ENCODE results near the gene RSRC1.
"Not testable (repeated sequence)": the region's sequence is repeated elsewhere in the genome, so short reads cannot be mapped to it uniquely, and the experiment has no call there.

RSRC1 gene, protein sequence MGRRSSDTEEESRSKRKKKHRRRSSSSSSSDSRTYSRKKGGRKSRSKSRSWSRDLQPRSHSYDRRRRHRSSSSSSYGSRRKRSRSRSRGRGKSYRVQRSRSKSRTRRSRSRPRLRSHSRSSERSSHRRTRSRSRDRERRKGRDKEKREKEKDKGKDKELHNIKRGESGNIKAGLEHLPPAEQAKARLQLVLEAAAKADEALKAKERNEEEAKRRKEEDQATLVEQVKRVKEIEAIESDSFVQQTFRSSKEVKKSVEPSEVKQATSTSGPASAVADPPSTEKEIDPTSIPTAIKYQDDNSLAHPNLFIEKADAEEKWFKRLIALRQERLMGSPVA

DNA sequence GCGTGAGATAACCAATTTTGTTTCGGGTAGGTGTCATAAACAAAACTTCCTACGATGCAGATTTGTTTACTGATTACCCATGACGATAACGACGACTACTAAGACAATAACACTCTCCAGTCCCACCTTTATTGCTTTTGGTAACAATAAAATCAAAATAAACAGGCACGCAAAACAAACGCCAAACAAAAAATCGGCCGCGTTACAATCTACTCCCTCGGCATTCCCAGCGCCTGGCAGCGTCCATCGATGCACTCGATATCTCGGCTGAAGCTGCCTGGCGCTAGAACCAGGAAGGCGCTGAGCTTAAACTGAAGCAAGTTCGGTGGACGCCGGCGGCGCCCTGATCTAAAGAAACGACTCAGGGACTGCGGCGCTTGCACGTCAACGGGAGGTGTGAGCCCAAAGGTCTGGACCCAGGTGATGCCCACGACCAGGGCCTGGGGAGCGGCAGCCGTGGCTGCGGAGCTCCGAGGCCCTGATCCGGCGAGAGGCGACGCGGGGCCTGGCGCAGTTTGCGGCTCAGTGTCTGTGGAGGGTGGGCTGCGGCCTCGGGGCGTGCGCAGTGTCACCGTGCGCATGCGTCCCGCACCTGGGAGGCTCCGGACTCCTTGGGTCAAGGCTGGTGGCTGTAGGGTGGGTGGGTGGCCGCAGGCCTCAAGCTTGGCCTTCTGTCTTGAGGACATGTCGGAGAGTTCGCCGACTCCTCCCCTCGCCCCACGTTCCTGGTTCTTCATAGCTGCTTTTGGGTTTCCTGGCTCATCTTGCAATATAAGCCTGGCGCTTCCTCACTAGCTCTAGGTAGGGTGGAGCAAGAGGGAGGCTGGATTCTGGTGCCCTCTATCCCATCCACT is at the start of gene RSRC1:
Gene RSRC1 (plus strand): TSS at position 286 of the 854 bp plus-strand sequence. CDS start 12,016 bp downstream, outside the sequence.
- peak; percentile 95 for DNase-seq

DNA sequence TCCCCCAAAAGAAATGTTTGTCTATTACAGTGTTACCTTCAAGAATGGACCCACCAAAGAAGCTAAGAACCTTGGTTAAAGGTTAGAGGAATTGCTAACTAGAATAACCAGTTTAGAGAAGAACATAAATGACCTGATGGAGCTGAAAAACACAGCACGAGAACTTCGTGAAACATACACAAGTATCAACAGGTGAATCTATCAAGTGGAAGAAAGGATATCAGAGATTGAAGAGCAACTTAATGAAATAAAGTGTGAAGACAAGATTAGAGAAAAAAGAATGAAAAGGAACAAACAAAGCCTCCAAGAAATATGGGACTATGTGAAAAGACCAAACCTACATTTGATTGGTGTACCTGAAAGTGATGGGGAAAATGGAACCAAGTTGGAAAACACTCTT is 44.3 kb upstream of the RSRC1 start:
- DNase-seq, result not testable (repeated sequence)

DNA sequence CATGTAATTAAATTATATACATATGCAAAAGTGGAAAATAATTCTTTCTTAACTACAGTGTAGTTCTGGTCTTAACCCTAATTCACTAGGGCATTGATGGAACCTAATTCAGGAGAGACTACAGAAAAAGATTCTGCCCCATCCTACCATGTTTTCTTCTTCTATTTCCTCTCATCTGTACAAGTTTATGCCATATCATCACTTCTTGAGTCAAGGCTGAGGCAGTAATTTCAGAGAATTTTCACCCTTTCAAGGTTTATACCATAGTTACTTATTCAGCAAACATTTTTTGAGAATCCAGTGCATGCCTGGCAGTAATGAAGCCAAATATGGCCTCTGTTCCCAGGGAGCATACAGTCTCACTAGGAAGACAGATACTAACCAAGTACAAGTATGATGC is 37.1 kb upstream of the RSRC1 start:
- DNase-seq, result no peak

DNA sequence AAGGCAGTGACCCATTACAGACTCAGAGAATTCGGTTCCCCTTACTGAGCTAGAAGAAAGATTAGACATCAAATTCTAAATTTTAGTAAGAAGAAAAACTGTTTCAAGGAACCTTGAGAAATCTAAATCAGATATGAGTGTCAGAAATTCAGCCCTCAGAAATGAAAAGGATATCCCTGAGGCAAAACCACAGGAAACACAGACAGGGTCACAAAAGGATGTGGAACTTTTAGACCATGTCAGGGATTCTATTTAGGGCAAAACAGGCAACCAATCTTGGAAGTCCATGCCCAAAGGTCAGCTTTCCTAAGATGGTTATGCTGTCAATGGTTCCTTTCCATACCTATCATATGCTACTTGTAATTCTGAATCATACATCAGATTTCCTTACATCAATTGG is 35.3 kb upstream of the RSRC1 start:
- DNase-seq, result no peak

DNA sequence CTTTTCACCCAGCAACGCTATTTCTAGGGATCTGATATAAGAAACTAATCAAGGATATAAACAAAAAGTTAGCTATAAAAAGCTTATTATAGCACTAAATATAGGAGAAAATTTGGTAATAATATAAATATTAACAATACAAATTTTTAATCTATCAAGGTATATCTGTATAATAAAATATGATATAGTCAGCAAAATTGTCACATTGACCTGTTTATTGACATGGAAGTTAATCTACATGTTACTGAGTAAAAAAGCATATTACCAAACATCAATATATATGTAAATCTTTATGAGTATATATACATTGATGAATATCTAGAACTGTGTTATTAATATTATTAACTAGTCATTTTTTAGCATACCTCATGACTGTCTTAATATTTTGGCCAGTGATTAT is 30.3 kb upstream of the RSRC1 start:
- DNase-seq, result no peak

DNA sequence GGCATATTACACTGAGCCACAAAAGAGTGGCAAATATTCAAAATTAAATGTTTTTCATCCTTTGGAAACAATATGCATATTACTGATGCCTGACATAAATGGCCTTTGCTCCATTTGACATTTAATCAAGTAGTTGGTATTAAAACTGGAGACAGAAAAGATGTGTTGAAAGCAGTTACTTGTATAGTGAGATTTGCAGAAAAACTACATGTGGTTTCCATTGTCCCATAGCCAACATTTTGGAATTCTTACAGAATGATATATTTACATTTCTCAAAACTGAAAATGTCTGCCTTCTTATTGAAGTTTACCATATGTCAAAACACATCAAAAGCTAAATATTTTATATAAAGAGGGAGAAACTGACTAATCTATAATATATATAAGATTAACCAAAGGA is 25.2 kb upstream of the RSRC1 start:
- DNase-seq, result no peak

DNA sequence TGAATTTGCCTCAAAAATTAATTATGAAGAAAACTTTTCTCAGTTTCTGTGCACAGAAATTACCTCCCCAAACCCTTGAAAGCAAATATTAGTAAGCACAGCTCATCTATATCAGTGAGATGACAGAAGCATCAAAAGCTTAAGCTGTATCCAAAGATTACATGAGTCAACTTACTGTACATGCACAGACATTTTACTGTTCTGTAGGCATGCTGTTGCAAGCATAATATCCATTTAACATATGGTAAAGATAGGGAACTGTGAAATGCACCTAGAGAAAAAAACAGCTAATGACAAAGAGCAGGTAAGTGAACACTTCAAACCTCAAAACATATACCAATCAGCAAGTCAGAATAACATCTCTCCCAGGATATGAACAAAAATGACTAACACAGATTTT is 24.5 kb upstream of the RSRC1 start:
- DNase-seq, result no peak

DNA sequence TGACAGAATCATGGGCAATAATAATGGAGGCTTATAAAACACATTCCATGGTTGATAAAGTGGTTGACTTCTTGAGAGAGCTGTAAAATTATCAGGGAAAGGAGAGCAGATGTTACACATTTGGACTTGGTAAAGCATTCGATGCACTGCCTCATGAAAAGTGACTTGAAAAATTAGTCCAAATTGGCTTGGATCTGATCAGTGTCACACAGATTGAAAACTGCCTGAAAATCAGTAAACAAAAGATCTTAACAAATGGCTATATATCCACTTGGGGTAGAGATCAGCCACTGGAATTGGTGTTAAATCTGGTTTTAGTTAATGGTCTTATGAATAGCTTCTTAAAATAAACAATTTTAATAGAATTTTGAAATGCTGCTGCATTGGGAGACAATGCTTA is 24.0 kb upstream of the RSRC1 start:
- no peak for DNase-seq

DNA sequence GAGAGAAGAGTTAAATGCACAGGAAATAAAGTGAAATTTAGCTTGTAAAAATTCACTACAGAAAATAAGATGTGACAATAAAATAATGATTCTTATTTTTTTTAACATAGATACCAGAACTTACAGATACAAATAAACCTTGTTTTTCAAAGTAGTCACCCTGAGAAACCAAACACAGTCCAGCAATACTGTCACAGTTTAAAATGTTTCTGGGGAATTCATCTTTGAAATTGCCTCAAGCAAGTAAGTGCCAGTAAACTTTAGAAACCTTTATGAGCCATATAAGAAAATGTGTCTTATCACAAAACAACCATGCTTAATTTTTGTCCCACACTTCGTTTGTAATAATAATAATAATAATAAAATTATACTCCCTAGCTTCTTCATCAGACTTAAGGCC is 23.5 kb upstream of the RSRC1 start:
- DNase-seq, result no peak

DNA sequence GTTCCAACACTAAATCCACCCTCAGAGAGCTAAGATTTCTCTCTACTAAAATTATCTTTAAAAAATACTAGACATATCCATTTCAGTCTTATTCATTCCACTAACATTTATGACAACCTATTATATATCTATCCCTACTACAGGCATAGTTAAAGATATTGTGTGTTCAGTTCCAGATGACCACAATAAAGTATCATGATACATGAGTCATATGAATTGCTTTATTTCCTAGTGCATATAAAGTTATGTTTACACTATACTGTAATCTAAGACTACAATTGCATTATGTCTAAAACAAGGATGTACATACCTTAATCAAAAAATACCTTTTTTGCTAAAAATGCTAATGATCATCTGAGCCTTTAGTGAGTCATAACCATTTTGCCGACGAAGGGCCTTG is 23.1 kb upstream of the RSRC1 start:
- peak; percentile 9 for DNase-seq

DNA sequence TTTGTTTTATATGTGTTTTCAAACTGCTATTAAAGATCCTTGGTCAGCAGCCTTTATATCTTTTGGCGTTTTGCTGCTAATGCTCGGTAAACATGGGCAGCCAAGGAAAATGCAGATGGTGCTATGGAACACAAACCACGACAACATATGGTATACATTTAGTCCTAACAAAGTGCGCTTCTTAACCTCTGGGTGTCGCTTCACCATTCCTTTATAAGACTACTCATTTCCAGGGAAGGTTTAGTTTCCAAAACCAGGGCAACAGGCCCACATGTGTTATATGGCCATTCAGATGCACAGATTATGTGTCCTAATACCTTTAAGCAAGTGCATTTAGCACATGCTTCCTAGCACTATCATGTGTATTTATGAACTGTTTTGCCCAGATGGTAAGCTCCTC is 18.4 kb upstream of the RSRC1 start:
- no peak for DNase-seq

DNA sequence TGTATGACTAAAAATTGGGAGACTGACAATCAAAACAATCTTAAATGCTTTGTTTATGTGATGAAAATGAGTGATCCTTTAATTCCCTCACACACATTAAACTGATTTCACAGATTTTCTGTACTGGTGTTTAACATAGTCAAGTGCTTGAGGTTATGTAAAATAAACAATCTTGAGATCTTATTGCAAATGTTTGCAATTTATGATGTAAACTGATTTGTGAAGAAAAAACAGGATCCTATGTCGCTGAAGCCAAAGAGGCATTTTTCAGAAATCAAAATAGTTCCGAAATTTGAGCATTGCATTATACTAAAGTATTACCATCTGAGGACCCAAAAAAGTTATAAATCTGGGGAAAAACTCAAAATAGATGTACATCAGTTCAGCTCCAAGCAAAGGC is 16.4 kb upstream of the RSRC1 start:
- no peak for DNase-seq

DNA sequence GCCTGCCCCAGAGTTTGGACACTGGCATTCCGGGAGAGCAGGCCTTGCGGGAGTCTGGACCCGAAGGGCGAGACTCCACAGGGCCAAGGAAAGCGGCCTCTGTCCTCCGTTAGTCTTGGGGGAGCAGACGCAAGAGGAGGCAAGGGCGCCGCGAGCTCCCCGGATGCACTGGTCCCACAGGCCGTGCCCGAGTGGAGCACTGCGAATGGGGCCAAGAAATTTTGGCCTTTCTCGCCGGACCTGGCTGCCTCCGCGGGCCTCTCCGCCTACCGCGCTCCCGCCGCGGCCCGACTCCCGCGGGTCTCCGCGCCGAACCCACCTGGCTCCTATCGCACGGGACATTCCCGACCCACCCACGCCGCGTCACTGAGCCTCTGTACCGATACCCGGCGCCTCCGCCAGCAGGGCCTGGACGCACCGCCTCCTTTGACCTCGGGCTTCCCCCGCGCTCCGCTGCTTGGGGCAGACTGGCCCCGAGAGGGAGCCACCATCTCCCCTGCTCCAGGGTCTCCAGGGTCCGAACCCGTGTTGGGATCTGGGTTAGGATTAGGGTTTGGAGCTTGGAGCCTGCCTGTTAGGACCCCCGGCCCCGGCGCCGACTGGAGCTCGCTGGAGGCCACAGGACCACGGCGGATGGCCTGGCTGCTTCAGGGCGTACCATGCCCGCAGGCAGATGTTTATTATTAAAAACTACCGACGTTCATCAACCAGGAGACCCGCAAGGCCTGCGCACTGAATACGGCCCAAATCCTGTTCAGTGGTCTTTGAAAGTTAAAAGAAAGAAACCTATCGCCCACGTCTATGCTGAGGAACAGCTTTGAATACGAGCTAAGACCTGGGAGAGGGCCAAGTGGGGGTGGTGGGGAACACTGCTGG is 15.4 kb upstream of the RSRC1 start:
- no peak for DNase-seq

DNA sequence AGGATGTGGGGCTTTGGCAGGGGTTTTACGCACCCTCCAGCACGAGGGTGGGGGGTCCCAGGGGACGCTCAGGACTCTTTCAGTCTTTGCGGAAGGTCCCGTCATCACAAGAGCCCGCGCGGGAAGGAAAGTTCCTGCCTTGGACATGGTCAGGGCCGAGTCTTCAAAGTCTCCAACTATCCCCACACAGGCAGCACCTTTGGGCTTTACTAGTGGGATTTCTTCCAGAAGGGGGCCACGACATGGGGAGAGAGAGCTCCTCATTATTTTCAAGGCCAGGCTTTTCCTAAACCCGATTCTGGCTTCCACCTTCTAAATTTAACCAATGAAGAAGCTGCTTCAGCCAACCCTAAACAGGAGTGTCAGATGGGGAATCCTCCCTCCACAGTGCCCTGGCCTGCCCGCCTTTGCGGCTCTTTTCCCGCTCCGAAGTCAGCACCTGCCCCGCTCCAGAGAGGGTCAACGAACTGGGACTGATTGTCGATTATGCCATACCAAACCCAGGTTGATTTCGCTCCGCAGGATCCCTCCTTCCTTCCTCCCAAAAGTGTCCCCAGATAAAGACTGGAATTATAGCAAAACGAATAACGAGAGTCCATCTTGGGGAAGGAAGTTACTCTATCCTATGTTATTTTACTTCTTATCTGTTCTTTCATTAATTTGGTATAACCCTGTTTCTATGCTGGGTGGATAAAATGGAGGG is 14.6 kb upstream of the RSRC1 start:
- no peak for DNase-seq

DNA sequence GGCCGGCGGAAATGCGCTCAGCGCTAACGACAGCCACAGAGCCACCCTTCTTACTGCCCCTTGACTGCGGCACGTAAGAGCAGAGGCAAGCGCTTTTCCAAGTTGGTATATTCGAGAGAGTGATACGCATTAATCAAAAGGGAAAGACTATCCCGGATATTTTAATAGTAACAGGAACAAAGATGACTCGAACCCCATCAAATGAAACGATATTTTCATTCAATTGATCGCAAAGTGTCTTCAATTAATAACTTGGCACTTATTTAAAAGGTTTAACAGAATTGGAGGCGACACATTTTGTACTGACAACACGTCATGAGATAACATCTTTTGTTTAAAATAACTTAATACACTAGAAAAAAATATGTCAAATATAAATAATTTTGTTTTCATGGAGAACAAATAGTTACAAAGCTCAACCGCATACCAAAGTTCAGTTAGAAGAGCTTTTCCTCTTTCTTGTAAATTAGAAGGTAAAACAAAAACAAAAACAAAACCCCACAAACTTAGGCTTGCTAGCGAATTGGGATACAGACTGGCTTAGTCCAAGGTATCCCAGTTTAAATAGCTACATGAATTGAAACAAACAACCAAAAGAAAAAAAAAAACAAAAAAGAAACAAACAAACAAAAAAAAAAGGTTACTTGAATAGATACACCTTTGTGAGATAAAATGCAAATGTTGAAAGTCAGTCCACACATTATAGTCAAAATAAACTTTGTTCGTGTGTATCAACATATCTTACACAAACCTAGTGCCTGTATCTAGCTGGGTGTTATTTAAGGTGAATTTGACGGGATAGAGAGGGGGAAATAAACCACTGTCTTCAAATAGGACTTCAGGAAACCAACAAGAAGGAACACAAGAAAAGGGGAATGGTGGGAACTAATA is 13.8 kb upstream of the RSRC1 start:
- DNase-seq, result no peak

DNA sequence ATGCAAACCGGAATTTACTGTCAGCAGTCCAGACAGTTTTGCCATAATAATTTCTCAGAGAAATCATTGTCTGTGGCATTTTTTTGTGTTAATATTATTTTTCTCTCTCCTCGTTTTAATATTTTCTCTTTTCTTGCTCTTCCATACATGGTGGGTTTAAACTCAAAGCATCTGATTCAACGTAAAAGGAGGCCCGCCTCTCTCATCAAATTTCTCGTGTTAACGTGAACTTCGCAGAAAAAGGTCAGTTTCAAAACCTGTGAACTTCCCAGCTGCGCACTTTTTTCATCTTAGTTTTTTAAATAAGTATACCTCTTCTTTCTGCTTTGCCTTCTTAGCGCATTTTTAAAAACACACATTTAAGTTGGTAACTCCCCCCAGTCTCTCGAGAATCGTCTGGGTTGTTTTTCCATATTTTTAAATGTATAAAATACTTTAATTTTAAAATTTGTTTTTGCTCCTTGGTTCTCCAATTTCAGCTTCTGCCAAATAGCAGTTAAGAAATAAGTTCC is 12.8 kb upstream of the RSRC1 start:
- DNase-seq, result no peak

DNA sequence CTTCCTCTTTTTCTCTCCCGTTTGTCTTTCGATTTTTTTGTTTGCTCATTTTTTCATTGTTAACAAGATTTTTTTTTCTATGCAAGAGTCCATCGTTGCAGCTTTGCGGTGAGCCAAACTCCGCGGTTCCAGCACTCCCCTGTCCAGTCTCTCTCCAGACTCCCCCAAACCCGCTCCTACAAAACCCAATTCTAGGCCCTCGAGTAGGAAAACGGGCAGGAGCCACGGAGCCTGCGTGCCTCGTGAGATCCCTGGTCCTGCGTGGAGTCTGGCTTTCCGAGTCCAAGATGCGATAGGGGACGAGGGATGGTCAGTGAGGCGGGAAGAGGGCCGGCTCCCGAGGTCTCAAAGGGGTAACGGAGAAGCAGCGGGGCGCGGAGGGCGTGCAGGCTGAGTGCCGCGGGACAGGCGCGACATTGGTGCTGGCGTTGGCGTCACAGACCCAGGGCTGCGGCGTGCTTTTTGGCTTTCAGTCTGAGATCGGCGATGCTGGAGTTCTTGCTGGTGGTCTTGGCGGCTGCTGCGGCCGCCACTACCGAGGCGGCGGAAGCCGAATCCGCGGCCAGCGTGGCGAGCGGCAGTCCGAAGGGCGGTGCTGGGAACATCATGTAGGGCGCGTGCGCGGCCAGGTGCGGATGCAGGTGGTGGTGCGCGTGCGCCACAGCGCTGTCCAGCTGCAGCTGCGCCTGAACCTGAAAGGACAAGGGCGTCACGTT is 12.1 kb upstream of the RSRC1 start:
- DNase-seq, result peak; percentile 93

DNA sequence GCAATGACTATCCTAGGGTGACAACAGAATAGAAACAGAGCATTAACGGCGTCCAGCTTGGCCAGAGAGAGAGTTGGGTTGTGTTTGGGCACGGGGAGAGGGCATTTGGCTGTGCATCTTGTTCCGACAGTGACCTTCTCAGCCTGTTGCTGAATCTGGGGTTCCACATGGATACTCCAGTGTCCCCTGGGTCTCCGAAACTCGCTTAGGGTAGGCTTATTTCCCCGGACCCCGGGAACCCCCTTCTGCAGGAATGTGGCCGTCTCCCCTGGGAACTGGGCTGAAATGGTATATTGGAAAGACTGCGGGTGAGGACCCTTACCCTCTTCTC is 11.6 kb upstream of the RSRC1 start:
- DNase-seq, result no peak

DNA sequence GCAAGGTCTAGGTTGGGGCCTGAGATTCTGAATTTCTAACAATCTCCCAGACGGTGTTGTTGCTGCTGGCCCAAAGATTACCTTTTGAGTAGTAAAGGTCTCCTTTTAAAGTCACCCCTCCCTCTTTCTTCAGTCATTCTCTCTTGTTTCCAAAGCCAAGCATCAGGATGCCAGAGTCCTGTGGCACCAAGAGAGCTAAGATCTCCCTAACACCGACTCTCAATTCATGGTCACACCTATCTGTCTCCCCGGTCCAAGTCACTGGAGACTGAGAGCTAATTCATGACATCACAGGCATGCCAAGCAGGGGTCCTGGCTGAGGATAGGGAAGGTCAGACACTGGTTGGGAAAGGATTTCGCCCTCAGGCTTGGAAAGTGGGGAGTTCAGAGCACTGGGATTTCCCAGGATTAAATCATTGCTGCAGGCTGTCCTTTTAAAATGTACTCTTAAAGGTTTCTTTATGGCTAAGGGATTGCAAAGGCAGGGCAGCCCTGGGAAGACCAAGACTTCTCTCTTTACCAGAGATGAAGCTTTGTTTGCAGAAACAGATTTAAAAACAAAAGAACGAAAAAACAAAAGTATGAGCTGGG is 11.0 kb upstream of the RSRC1 start:
- no peak for DNase-seq

DNA sequence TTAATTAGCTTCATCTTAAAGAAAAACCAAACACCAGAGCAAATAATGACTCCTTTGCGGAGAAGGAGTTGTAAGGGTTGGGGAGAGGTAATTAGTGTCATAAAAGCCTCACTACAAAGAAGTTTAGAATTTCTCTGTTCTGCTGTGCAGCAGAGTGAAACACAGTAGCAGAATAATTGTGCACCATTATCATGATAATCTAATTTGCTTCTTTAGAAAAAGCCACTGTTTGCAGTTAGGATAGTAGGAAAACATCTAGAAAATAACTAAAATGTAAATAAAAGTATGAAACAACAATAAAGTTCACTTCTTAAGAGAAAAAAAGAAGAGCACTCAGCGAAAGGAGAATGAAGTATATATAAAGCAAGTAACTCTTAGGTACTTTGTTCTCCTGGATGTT is 9.2 kb upstream of the RSRC1 start:
- DNase-seq, result no peak

Data from DMS53 (cell line).